GM15510 (cell line): ENCODE results near the gene CD69.

Experiments
- POLR2A ChIP-seq: IDR thresholded peaks from 3 replicates; pipeline ENCODE4 v1.6.1; 2011; ENCODE audit warnings: borderline replicate concordance; ENCODE audit not compliant: insufficient read length; ENCODE audit errors: extremely low read depth

The CD69 gene

GRCh38 chr12:9717070-9717925 lies 43.4 kb downstream of the CD69 start:
- no peak for TF ChIP-seq POLR2A

- TF ChIP-seq POLR2A = no peak
Measured at GRCh38 chr12:9711664-9712063, 49.0 kb downstream of the CD69 start.

- TF ChIP-seq POLR2A = no peak
Measured at GRCh38 chr12:9710584-9711375, 49.9 kb downstream of the CD69 start.

- no peak for TF ChIP-seq POLR2A
Measured at GRCh38 chr12:9708853-9709252, 51.8 kb downstream of the CD69 start.

GRCh38 chr12:9707864-9708808 lies 52.6 kb downstream of the CD69 start:
- no peak for TF ChIP-seq POLR2A

- no peak for TF ChIP-seq POLR2A
Measured at GRCh38 chr12:9707356-9707755, 53.3 kb downstream of the CD69 start.

GRCh38 chr12:9706086-9706685 lies 54.5 kb downstream of the CD69 start:
- no peak for TF ChIP-seq POLR2A
